SU-DHL-6 (cell line): Measurements from ENCODE around the gene SETD1A.

Experiments used
- H2AFZ ChIP-seq: fragments of 200-600 bp; sonication (generic); 2 replicates; pipeline ENCODE4 v1.6.1; 2014; ENCODE audit warnings: low read depth, mild to moderate bottlenecking, moderate library complexity, mixed read lengths, antibody characterized with exemption, low read length; ENCODE audit not compliant: severe bottlenecking
- H3F3A ChIP-seq: fragments of 200-600 bp; shearing (Covaris generic); 2 replicates; pipeline ENCODE4 v1.6.0; 2016; ENCODE audit warnings: antibody characterized with exemption, mild to moderate bottlenecking; ENCODE audit not compliant: insufficient read depth
- H3K27ac ChIP-seq: fragments of 200-600 bp; sonication (generic); 2 replicates; pipeline ENCODE4 v1.5.1; 2016; ENCODE audit warnings: low read depth, mild to moderate bottlenecking, low read length, moderate library complexity, mixed read lengths
- H3K27me3 ChIP-seq: fragments of 200-600 bp; sonication (generic), shearing (Covaris generic); 2 replicates; pipeline ENCODE4 v1.6.0; 2014; ENCODE audit warnings: mild to moderate bottlenecking, low read length
- H3K36me3 ChIP-seq: fragments of 200-600 bp; sonication (generic); 2 replicates; pipeline ENCODE4 v1.6.1; 2014; ENCODE audit warnings: mild to moderate bottlenecking, low read length, mixed read lengths
- H3K4me2 ChIP-seq: fragments of 300-600, 200-600 bp; shearing (Covaris generic), sonication (generic); 2 replicates; pipeline ENCODE4 v1.6.0; 2014; ENCODE audit warnings: low read length, low read depth, mild to moderate bottlenecking; ENCODE audit not compliant: poor library complexity, severe bottlenecking
- H3K4me3 ChIP-seq: fragments of 200-600 bp; sonication (generic); 2 replicates; pipeline ENCODE4 v1.5.1; 2014; ENCODE audit warnings: antibody characterized with exemption, low read length, mild to moderate bottlenecking, mixed read lengths; ENCODE audit not compliant: insufficient read depth, poor library complexity, severe bottlenecking
- H3K79me2 ChIP-seq: fragments of 200-600 bp; sonication (generic); 2 replicates; pipeline ENCODE4 v1.6.1; 2014; ENCODE audit warnings: mild to moderate bottlenecking, low read length, moderate library complexity; ENCODE audit not compliant: insufficient read depth
- H3K9ac ChIP-seq: fragments of 200-600 bp; sonication (generic); 2 replicates; pipeline ENCODE4 v1.7.0; 2014; ENCODE audit warnings: mild to moderate bottlenecking, low read length
- H3K9me2 ChIP-seq: fragments of 200-600 bp; sonication (generic); replicated peaks from 2 replicates; pipeline ENCODE4 v1.6.1; 2014; ENCODE audit warnings: low read length; ENCODE audit not compliant: insufficient read depth
- H3K9me3 ChIP-seq: fragments of 200-600 bp; sonication (generic); 2 replicates; pipeline ENCODE4 v1.6.1; 2014; ENCODE audit warnings: low read length, mixed read lengths; ENCODE audit not compliant: insufficient read depth
- H4K20me1 ChIP-seq: fragments of 200-600 bp; sonication (generic); 2 replicates; pipeline ENCODE4 v1.6.1; 2014; ENCODE audit warnings: low read depth, mild to moderate bottlenecking, antibody characterized with exemption, low read length, moderate library complexity, mixed read lengths
- EZH2phosphoT487 ChIP-seq: fragments of 200-600 bp; sonication (generic), shearing (Covaris generic); conservative IDR thresholded peaks from 2 replicates; pipeline ENCODE4 v1.6.1; 2018; ENCODE audit warnings: mild to moderate bottlenecking, antibody characterized with exemption, low read length, moderate library complexity, mixed read lengths
- TF ChIP-seq, protein P1 (sequence below): fragments of 200-600 bp; sonication (generic); IDR thresholded peaks from one replicate; pipeline ENCODE4 v1.5.1; 2017; ENCODE audit warnings: antibody characterized with exemption, mild to moderate bottlenecking, low read length, moderate library complexity; ENCODE audit not compliant: insufficient read depth, poor library complexity, severe bottlenecking

Gene SETD1A

DNA sequence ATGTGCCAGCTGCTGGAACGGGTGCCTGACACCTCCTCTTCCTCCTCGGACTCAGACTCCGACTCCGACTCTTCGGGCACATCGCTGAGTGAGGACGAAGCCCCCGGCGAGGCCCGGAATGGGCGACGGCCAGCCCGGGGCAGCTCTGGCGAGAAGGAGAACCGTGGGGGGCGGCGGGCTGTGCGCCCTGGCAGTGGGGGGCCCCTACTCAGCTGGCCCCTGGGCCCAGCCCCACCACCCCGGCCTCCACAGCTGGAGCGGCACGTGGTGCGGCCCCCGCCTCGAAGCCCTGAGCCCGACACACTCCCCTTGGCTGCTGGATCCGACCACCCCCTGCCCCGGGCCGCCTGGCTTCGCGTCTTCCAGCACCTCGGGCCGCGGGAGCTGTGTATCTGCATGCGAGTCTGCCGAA, 27.4 kb upstream of the SETD1A start:
- TF ChIP-seq, protein P1, sequence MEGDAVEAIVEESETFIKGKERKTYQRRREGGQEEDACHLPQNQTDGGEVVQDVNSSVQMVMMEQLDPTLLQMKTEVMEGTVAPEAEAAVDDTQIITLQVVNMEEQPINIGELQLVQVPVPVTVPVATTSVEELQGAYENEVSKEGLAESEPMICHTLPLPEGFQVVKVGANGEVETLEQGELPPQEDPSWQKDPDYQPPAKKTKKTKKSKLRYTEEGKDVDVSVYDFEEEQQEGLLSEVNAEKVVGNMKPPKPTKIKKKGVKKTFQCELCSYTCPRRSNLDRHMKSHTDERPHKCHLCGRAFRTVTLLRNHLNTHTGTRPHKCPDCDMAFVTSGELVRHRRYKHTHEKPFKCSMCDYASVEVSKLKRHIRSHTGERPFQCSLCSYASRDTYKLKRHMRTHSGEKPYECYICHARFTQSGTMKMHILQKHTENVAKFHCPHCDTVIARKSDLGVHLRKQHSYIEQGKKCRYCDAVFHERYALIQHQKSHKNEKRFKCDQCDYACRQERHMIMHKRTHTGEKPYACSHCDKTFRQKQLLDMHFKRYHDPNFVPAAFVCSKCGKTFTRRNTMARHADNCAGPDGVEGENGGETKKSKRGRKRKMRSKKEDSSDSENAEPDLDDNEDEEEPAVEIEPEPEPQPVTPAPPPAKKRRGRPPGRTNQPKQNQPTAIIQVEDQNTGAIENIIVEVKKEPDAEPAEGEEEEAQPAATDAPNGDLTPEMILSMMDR = no peak
- TF ChIP-seq EZH2phosphoT487 = no peak
- Histone ChIP-seq H3K9ac (no peak overlapping the region), H3K4me3 (no peak overlapping the region), H3K9me3 (no peaks in the 10 kb centered on the region), H3K36me3 (no peaks in the 10 kb centered on the region), H3K27ac (no peak overlapping the region), H2AFZ (no peak overlapping the region), H3F3A (0 out of 2 replicates have a peak, but pooled peaks cover 3% of the 10 kb centered on the region), H4K20me1 (no peaks in the 10 kb centered on the region), H3K79me2 (no peaks in the 10 kb centered on the region), H3K9me2 (no peaks in the 10 kb centered on the region), H3K27me3 (no peaks in the 10 kb centered on the region), H3K4me2 (no peak overlapping the region)

DNA sequence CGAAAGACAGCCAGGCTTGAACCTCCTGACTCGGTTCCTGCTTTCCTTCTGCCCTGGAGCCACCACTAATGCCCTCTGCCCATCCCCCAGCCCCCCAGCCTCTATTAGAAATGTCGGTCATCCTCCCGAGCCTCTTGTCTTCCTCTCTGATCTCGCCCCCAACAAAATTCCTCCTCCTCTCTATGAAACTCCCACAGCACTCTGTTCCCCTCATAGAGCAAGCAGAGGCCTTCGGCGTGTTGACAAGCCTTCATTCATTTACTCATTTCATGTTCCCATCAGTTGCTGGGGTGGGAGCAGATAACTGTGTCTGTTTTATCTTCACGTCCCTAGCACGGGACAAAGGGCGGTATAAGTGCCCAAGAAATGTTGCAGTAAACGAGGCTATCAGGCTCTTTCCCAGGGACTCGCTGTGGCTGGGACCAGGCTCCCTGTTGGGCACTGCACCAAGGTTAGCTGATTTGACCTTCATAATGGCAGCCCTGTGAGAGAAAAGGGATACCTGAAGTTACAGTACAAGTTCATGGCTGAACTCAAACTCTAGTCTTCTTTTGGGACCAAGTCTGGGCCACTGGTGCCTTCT, 26.4 kb upstream of the SETD1A start:
- Histone ChIP-seq H4K20me1 (no peaks in the 10 kb centered on the region), H3K4me2 (no peak overlapping the region), H3K36me3 (no peaks in the 10 kb centered on the region), H3K9me3 (no peaks in the 10 kb centered on the region), H3K79me2 (no peaks in the 10 kb centered on the region), H2AFZ (no peak overlapping the region), H3K9me2 (no peaks in the 10 kb centered on the region), H3K27ac (no peak overlapping the region), H3K27me3 (no peaks in the 10 kb centered on the region), H3K4me3 (no peak overlapping the region), H3F3A (no peaks in the 10 kb centered on the region), H3K9ac (no peak overlapping the region)
- no peak for TF ChIP-seq EZH2phosphoT487
- TF ChIP-seq, protein P1 = no peak

DNA sequence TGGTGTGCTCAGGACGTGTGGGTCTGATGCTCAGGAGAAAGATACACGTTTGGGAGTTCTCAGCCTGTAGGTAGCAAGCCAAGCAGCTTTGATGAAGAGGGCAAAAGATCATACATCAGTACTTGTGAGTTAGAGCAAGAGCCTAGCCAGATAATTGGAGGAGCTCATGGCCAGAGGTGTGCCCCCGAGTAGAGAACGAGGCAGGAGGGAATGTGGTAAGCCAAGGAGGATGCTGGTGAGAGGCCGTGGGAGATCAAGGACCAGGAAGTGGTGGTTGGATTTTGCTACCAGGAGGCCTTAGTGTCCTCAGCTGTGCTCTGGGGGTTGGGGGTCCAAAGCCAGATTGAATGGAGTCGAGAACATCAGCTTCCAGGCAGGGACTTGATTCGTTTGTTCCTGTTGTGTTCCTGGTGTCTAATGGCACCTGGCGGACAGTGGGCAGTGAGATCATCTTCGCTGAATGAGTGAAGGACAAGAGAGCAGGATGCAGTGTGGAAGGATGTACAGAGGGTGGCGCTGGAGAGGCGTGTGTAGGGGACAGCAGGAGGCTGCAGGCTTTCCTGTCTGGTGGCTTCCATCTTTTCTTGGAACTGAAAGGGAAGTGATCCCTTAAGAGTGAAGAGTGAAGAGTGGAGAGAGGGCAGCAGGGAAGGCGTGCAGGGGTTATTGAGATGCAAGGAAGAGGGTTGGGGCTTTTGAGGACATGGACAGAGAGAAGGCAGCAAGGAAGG, 22.6 kb upstream of the SETD1A start:
- Histone ChIP-seq H3K36me3 (no peaks in the 10 kb centered on the region), H3K9ac (no peak overlapping the region), H3K27me3 (no peaks in the 10 kb centered on the region), H3K27ac (no peak overlapping the region), H3K9me2 (no peaks in the 10 kb centered on the region), H3K9me3 (no peaks in the 10 kb centered on the region), H3K4me3 (no peak overlapping the region), H3K4me2 (no peak overlapping the region), H4K20me1 (no peaks in the 10 kb centered on the region), H2AFZ (no peak overlapping the region), H3K79me2 (no peaks in the 10 kb centered on the region), H3F3A (no peaks in the 10 kb centered on the region)
- TF ChIP-seq EZH2phosphoT487 = no peak
- TF ChIP-seq, protein P1 = peak; percentile 47
